GM21367 (cell line): ENCODE results near the gene SULT1C2.

Experiments
- ATAC-seq: cut with Tn5 transposase; IDR thresholded peaks from one replicate; pipeline ENCODE4 v1.9.1; 2021; ENCODE audit not compliant: unreplicated experiment

SULT1C2 gene

GRCh38 chr2:108287169-108287568 is 1.5 kb upstream of the SULT1C2 start:
- no peak for ATAC-seq

GRCh38 chr2:108293850-108294249 is 5.2 kb downstream of the SULT1C2 start:
- ATAC-seq, result no peak

- ATAC-seq, result no peak
Observed at GRCh38 chr2:108297436-108298141, 8.9 kb downstream of the SULT1C2 start.

GRCh38 chr2:108301558-108301957 is 12.9 kb downstream of the SULT1C2 start:
- ATAC-seq, result no peak

- peak; percentile 59 for ATAC-seq
Observed at GRCh38 chr2:108304975-108305374, 16.3 kb downstream of the SULT1C2 start.

- no peak for ATAC-seq
Observed at GRCh38 chr2:108305901-108306300, 17.2 kb downstream of the SULT1C2 start.

- ATAC-seq, result no peak
Observed at GRCh38 chr2:108309903-108310302, 21.2 kb downstream of the SULT1C2 start.

- ATAC-seq, result no peak
Observed at GRCh38 chr2:108314586-108315296, 26.0 kb downstream of the SULT1C2 start.

GRCh38 chr2:108315444-108315934 is 26.8 kb downstream of the SULT1C2 start:
- ATAC-seq, result no peak

GRCh38 chr2:108316033-108316432 is 27.3 kb downstream of the SULT1C2 start:
- ATAC-seq, result no peak

GRCh38 chr2:108316461-108317258 is 28.0 kb downstream of the SULT1C2 start:
- no peak for ATAC-seq

- no peak for ATAC-seq
Observed at GRCh38 chr2:108320326-108320922, 31.7 kb downstream of the SULT1C2 start.

- ATAC-seq, result no peak
Observed at GRCh38 chr2:108323619-108324018, 34.9 kb downstream of the SULT1C2 start.

- ATAC-seq, result no peak
Observed at GRCh38 chr2:108324531-108325255, 36.0 kb downstream of the SULT1C2 start.

GRCh38 chr2:108325756-108326155 is 37.1 kb downstream of the SULT1C2 start:
- ATAC-seq, result no peak

- no peak for ATAC-seq
Observed at GRCh38 chr2:108329771-108330170, 41.1 kb downstream of the SULT1C2 start.

- ATAC-seq, result no peak
Observed at GRCh38 chr2:108330979-108331378, 42.3 kb downstream of the SULT1C2 start.

GRCh38 chr2:108345951-108346350 is 57.3 kb downstream of the SULT1C2 start:
- ATAC-seq, result no peak

GRCh38 chr2:108346827-108347226 is 58.1 kb downstream of the SULT1C2 start:
- ATAC-seq, result no peak

- no peak for ATAC-seq
Observed at GRCh38 chr2:108347786-108348185, 59.1 kb downstream of the SULT1C2 start.
